ENCODE measurements around the gene ZBTB7B.
A peak's percentile ranks its signal among the peaks of the same experiment; 100 is the strongest.

Gene ZBTB7B

DNA sequence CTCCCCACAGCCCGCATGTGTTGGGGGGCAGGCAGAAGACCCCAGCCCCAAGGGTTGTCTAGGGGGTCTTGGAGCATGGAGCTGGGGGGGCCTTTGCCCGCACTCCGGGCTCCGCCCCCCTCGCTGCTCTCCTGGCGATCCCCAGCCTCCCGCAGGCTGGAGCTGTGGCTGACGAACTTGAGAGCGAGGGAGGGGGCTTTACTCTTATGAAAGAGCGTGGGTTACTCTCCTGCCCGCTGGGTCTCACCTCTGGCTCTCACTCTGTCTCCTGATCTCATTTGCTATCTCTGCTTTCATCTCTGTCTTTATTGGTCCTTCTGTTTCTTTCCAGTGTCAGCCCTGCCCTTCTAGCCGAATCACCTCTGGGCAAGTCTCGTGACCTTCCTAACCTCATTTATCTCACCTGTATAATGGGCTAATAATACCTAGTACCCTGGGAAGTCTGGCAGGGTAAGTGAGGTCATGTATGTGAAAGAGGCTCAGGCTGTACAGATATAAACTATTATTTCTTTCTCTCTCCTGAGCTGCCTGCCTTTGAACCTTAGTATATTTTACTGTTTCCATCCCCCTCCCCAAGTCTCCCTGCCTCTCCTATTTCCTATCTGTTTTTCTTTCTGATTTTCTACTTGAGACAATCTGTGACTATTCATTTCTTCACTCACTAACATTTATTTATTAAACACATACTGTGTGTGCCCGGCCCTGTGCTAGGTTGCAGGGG, 61.7 kb downstream of the ZBTB7B start:
- no peaks in the 10 kb centered on the region for H3K9me3 ChIP-seq (ENCODE audit: control insufficient read depth in 2 of 2, low read length in 2 of 2)
- peaks cover 0 to 5% of the 10 kb centered on the region in 2 donors for H3K27me3 ChIP-seq (ENCODE audit: control insufficient read depth in 1 of 2, insufficient read depth in 2 of 2, low read length in 2 of 2)
- peak overlapping the region; percentile 7 to 24 for H3K9ac ChIP-seq (ENCODE audit: low read length in 2 of 2)
- peak overlapping the region; percentile 74 to 84 for H3K4me3 ChIP-seq (ENCODE audit: low read length in 2 of 2)
- peaks cover 0 to 4% of the 10 kb centered on the region in 2 donors for H3K36me3 ChIP-seq (ENCODE audit: control insufficient read depth in 2 of 2, insufficient read depth in 2 of 2, low read length in 2 of 2)
- H3K27ac ChIP-seq (ENCODE audit: low read length), result no peak overlapping the region
- peaks cover 29% of the 10 kb centered on the region for H3K4me1 ChIP-seq (ENCODE audit: control insufficient read depth, insufficient read depth, low read length)

- Histone ChIP-seq H3K4me3 (ENCODE audit: low read length in 2 of 2) (no peak overlapping the region), H3K36me3 (ENCODE audit: control insufficient read depth in 2 of 2, insufficient read depth in 2 of 2, low read length in 2 of 2) (peaks cover 0 to 4% of the 10 kb centered on the region in 2 donors), H3K4me1 (ENCODE audit: control insufficient read depth, insufficient read depth, low read length) (peaks cover 29% of the 10 kb centered on the region), H3K27me3 (ENCODE audit: control insufficient read depth in 1 of 2, insufficient read depth in 2 of 2, low read length in 2 of 2) (peaks cover 0 to 5% of the 10 kb centered on the region in 2 donors), H3K9me3 (ENCODE audit: control insufficient read depth in 2 of 2, low read length in 2 of 2) (no peaks in the 10 kb centered on the region), H3K9ac (ENCODE audit: low read length in 2 of 2) (no peak overlapping the region), H3K27ac (ENCODE audit: low read length) (no peak overlapping the region)
Measured at GRCh38 chr1:155064832-155065429, 62.3 kb downstream of the ZBTB7B start.

- H3K9ac ChIP-seq (ENCODE audit: low read length in 2 of 2), result no peak overlapping the region
- H3K27me3 ChIP-seq (ENCODE audit: control insufficient read depth in 1 of 2, insufficient read depth in 2 of 2, low read length in 2 of 2), result peaks cover 0 to 5% of the 10 kb centered on the region in 2 donors
- no peak overlapping the region for H3K27ac ChIP-seq (ENCODE audit: low read length)
- H3K4me3 ChIP-seq (ENCODE audit: low read length in 2 of 2), result no peak overlapping the region
- H3K9me3 ChIP-seq (ENCODE audit: control insufficient read depth in 2 of 2, low read length in 2 of 2), result no peaks in the 10 kb centered on the region
- H3K36me3 ChIP-seq (ENCODE audit: control insufficient read depth in 2 of 2, insufficient read depth in 2 of 2, low read length in 2 of 2), result peaks cover 0 to 2% of the 10 kb centered on the region in 2 donors
- H3K4me1 ChIP-seq (ENCODE audit: control insufficient read depth, insufficient read depth, low read length), result peaks cover 36% of the 10 kb centered on the region
Measured at GRCh38 chr1:155066777-155067176, 64.2 kb downstream of the ZBTB7B start.
